HG03196 (cell line): ENCODE results near the gene SFT2D1.
A peak's percentile ranks its signal among the peaks of the same experiment; 100 is the strongest.

Source experiments
- ATAC-seq: cut with Tn5 transposase; IDR thresholded peaks from one replicate; pipeline ENCODE4 v1.9.1; 2021; ENCODE audit not compliant: unreplicated experiment

Gene SFT2D1

GRCh38 chr6:166335378-166336302, 6.7 kb downstream of the SFT2D1 start:
- peak; percentile 37 for ATAC-seq

- ATAC-seq, result no peak
Measured at GRCh38 chr6:166334878-166335277, 7.5 kb downstream of the SFT2D1 start.

- ATAC-seq, result peak; percentile 65
Measured at GRCh38 chr6:166333172-166333995, 9.0 kb downstream of the SFT2D1 start.

- no peak for ATAC-seq
Measured at GRCh38 chr6:166331503-166332415, 10.6 kb downstream of the SFT2D1 start.

GRCh38 chr6:166330612-166331011, 11.7 kb downstream of the SFT2D1 start:
- ATAC-seq, result no peak

- peak; percentile 69 for ATAC-seq
Measured at GRCh38 chr6:166325383-166326042, 16.8 kb downstream of the SFT2D1 start.

- no peak for ATAC-seq
Measured at GRCh38 chr6:166323395-166323794, 18.9 kb downstream of the SFT2D1 start.

- no peak for ATAC-seq
Measured at GRCh38 chr6:166318649-166319600, 23.4 kb downstream of the SFT2D1 start.

- ATAC-seq, result no peak
Measured at GRCh38 chr6:166318227-166318626, 24.1 kb downstream of the SFT2D1 start.

GRCh38 chr6:166317261-166318212, 24.8 kb downstream of the SFT2D1 start:
- no peak for ATAC-seq

GRCh38 chr6:166315436-166315835, 26.9 kb downstream of the SFT2D1 start:
- ATAC-seq, result no peak

GRCh38 chr6:166314454-166314853, 27.9 kb downstream of the SFT2D1 start:
- no peak for ATAC-seq

- peak; percentile 73 for ATAC-seq
Measured at GRCh38 chr6:166313255-166314070, 28.9 kb downstream of the SFT2D1 start.

- no peak for ATAC-seq
Measured at GRCh38 chr6:166312832-166313231, 29.5 kb downstream of the SFT2D1 start.

GRCh38 chr6:166310634-166311033, 31.7 kb downstream of the SFT2D1 start:
- no peak for ATAC-seq

- ATAC-seq, result no peak
Measured at GRCh38 chr6:166309977-166310376, 32.4 kb downstream of the SFT2D1 start.
